VCaP (cell line): ENCODE measurements around the gene DHRS4L2.
"Not testable (repeated sequence)": the region's sequence is repeated elsewhere in the genome, so short reads cannot be mapped to it uniquely, and the experiment has no call there.

Experiments used
- H3K27ac ChIP-seq: fragments of 450-650 bp; 2 replicates; pipeline ENCODE4 v1.5.1; 2017
- TF ChIP-seq, protein P1 (sequence below): fragments of 450-650 bp; conservative IDR thresholded peaks from 2 replicates; pipeline ENCODE4 v1.5.1; 2017; ENCODE audit warnings: mild to moderate bottlenecking, moderate library complexity

The DHRS4L2 gene

DNA sequence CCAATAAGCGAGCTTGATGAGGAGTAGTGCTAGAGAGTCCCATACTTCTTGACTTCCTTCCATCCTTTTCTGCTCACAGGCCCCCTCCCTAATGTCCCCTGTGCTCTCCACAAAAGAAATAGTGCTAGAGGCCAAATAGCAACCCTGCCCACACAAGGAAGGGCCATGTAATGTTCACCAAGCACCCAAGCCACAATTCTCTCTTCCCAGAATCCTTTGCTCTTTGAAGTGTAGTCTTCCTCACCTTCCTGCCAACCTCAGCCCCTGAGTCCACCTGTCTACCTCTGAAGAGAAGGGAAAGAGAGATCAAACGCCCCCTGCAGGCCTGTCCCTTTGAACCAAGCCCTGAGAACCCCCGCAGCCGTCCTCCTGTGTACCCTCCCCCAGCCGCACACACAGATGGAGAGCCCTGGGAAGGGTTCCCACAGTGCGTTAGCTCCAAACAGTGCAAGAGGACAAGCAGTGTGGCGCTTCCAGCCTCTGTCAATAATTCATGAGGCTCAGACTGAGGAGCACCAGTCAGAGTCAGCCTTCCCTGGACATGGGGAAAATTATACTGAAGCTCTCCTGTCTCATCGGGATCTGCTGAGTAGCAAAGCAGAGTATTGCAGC is 37.0 kb upstream of the DHRS4L2 start:
- no peak overlapping the region for H3K27ac ChIP-seq
- TF ChIP-seq, protein P1, sequence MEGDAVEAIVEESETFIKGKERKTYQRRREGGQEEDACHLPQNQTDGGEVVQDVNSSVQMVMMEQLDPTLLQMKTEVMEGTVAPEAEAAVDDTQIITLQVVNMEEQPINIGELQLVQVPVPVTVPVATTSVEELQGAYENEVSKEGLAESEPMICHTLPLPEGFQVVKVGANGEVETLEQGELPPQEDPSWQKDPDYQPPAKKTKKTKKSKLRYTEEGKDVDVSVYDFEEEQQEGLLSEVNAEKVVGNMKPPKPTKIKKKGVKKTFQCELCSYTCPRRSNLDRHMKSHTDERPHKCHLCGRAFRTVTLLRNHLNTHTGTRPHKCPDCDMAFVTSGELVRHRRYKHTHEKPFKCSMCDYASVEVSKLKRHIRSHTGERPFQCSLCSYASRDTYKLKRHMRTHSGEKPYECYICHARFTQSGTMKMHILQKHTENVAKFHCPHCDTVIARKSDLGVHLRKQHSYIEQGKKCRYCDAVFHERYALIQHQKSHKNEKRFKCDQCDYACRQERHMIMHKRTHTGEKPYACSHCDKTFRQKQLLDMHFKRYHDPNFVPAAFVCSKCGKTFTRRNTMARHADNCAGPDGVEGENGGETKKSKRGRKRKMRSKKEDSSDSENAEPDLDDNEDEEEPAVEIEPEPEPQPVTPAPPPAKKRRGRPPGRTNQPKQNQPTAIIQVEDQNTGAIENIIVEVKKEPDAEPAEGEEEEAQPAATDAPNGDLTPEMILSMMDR, result no peak

DNA sequence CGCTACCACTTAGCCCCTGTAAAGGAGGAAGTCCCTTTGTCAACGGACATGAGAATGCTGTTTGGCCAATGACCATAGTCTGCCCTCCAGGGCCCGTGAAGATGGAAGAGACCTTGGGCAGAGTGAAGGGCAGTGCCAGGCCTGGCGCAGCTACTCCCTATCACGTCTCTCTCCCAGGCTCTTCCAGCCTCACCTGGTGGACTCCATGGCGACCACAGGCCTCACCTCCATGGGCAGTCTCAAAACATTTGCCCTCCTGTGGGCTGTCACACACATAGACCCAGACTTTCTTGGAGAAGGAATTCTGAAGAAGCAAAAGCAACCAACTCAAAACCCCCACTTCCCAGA is 35.6 kb upstream of the DHRS4L2 start:
- H3K27ac ChIP-seq, result peak overlapping the region; percentile 83

DNA sequence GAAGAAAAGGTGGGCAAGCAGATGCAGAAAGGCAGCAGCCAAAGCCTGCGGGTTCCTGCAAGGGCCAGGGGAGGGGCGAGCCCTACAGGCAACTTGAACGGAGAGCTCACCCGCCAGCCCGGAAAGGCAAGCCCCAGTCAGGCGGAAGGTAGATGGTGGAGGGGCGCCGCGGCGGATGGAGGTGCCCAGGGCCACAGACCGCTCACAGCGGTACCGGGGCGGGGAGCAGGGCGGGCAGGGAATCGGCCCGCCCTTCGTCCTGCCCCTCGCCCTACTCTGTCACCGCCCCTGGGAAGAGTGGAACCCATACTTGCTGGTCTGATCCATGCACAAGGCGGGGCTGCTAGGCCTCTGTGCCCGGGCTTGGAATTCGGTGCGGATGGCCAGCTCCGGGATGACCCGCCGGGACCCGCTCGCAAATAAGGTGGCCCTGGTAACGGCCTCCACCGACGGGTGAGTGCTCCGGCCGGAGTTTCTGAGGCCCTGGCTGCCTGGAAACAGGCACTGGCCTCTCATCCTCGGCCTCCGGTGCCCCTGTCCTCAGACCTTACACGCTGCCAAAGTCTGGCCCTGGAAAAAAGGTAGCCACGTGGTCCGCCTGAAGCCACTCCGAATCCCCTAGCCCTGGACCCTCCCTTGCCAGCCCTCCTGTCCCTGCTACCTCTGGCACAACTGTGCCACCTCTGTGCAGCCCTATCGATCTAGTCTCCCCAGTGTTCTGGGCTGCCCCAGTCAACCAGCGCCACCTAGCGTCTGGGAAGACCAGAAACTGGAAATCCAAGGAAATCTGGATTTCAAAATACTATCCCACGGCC is 35.1 kb upstream of the DHRS4L2 start, which contains the start of gene DHRS4:
Gene DHRS4, plus strand, starts transcription at position 307 of the 815 bp plus-strand sequence. Its CDS starts 19 bp downstream, at position 326.
- H3K27ac ChIP-seq, result peak within 1 kb of the TSS; percentile 83
- TF ChIP-seq, protein P1, result peak; percentile 85

DNA sequence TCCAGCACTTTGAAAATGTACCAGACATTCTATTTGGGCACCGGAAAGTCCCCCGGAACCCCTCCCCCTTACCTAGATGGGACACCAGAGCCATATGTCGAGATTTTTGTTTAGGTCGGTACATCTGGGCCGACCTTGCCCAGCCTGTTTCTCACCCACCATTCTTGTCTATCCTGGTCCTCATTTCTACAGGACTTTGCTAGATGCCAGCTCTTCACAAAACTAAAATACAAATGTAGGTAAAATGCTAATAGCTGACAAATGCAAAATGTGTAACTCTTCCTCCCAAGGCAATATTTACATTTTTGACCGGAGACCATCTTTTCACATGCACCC is 34.5 kb upstream of the DHRS4L2 start:
- TF ChIP-seq, protein P1, result peak; percentile 55
- H3K27ac ChIP-seq, result peak overlapping the region; percentile 83

DNA sequence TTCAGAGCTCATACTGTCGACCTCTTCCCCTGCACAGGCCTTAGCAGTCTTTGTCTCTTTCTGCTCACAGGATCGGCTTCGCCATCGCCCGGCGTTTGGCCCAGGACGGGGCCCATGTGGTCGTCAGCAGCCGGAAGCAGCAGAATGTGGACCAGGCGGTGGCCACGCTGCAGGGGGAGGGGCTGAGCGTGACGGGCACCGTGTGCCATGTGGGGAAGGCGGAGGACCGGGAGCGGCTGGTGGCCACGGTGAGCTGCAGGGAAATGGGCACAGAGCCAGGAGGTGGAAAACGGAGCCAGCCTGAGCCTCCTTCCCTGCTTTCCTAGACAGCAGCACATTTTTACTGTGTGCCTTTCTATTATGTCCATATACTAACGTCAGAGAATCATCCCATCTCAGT is 33.8 kb upstream of the DHRS4L2 start:
- peak overlapping the region; percentile 83 for H3K27ac ChIP-seq

DNA sequence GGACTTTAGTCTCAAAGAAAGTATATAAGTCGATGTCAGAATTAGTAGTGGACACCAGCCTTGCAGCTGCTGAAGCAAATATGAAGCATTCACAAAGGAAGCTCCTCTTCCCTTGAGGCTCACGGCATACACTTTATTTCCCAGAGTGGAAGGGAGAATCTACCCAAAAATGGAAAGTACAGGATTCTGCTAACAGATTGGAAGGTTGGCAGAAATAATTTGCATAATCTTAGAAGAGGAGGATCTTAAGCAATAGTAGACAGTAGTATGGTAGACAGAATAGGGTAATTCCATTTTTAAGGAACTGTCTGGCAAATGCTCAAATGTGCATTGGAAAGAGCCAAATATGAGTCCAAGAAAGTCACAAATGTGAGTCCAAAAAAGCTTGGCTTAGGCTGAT is 32.9 kb upstream of the DHRS4L2 start:
- peak overlapping the region; percentile 41 for H3K27ac ChIP-seq

DNA sequence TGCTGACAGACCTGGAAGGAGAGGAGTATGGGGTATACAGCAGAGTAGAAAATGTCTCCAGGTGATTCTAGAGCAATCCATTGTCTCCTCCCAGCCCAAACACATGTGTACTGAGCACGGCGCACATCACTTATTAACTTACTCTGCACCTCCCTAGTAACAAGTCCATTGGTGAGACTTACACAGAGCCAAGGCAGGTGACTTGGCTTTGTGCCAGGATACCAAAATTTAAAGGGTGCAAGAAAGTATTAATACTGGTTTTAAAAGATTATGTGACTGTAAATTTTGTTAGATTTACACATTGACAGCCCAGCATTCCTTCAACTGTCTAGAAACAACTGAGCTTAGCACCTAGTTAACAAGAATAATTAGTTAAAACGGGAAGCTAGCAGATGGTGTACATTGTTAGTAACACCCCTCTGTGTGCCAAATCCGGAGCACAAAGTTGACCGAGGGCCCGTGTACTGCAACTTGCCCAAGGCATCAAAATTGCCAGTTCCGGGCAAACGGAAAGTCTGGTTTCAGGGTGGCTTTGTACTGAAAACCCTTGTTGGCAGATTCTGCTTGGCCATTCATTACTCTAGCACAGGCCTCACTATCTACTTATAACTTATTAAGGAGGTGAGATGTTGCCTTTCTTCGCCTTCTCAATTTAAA is 30.7 kb upstream of the DHRS4L2 start:
- not testable (repeated sequence) for H3K27ac ChIP-seq

DNA sequence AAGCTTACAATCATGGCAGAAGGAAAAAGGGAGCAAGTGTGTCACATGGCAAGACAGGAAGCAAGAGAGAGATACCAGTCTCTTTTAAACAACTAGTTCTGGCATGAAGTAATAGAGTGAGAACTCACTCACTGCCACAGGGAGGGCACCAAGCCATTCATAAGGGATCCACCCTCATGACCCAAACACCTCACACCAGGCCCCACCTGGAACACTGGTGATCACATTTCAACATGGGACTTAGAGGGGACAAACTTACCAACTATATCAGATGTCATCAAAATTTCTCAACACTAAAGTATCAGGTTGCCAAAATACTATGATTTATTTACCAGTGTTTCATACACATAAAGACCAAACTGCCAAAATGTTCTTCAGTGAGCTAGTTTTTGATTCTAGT is 27.8 kb upstream of the DHRS4L2 start:
- H3K27ac ChIP-seq, result not testable (repeated sequence)

DNA sequence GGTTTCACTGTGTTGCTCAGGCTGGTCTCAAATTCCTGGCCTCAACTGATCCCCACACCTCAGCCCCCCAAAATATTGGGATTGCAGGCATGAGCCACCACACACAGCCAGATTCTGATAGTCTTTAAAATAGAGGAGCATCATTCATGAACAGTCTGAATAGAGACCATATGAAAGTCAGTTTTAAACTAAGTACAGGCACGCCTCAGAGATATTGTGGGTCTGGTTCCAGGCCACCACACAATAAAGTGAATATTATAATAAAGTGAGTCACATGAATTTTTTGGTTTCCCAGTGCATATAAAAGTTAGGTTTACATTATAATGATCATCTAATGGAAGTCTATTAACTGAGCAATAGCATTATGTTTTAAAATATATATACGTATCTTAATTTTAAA is 27.0 kb upstream of the DHRS4L2 start:
- H3K27ac ChIP-seq, result not testable (repeated sequence)

DNA sequence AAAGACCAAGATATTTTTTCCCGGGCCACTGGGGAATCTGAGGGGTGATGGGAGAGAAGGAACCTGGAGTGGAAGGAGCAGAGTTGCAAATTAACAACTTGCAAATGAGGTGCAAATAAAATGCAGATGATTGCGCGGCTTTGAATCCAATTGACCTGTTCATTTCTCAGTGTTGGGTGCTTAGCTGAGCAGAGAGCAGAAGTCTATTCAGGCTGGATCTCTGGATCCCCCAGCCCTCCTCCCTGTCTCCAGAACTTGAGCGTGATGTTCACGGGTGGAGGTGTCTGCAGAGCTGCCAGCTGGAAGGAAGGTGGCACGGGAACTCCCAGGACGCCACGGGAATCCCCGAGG is 19.6 kb upstream of the DHRS4L2 start:
- H3K27ac ChIP-seq, result not testable (repeated sequence)

DNA sequence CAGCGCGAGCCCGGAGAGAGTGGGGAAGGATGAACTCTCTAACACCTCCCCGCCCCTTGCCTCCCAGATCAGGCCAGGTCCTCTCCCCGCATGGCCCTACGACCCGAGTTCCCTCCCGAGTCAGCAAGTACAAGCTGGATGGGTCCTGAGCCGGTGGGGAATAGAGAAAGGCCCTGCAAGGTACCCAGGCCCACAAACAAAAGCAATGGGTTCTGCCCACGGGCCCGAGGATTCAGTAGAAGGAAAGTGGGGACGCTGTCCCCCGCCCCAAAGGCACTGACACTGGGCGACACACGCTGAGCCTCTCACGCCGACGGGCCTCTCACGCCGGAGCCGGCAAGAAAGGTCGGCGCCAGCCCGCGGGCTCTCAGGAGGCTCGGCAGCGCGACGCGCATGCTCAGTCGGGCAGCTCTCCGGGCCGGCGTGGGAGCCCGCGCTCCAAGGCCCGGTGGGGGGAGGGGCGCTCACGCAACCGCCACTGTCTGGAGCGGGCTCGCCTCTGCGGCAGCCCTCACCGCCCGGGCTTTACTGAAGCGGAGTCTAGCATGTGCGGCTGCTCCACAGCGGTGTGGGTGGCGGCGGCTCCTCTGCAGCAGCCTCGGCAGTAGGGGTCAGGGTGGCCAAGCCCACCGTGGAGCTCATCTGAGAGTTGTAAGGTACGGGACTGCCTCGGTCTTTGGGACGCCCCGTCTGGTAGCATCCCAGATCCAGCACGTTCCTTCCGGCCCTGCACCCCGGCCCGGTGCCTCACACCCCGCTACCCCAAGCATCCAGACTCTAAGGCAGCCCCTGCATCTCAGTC is 19.0 kb upstream of the DHRS4L2 start:
- H3K27ac ChIP-seq, result not testable (repeated sequence)

DNA sequence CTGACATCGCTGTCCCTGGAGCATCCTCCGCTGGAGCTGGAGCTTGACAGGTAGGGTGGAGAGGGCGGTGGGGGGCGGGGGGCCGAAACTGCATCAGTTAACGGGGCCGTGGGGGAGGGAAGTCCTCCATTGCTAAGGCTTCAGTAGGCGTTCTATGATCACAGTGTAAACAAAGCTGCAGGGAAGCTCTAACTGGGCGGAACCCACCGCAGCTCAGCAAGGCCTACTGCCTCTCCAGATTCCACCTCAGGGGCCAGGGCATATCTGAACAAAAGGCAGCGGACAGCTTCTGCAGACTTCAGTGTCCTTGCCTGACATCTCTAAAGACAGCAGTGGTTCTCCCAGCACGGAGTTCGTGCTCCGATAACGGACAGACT is 18.5 kb upstream of the DHRS4L2 start:
- not testable (repeated sequence) for H3K27ac ChIP-seq

DNA sequence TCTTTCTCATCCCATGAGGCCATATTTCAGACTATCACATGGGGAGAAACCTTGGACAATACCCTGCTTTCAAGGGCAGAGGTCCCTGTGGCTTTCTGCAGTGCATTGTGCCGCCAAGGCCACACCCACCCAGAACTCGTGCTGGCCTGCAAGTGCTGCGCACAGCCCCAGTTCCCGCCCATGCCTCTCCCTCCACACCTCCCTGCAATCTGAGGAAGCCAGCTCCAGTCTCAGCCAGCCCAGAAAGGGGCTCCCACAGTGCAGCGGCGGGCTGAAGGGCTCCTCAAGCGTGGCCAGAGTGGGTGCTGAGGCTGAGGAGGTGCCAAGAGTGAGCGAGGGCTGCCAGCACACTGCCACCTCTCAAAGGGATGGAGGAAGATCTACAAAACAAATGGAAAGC is 15.6 kb upstream of the DHRS4L2 start:
- not testable (repeated sequence) for H3K27ac ChIP-seq

DNA sequence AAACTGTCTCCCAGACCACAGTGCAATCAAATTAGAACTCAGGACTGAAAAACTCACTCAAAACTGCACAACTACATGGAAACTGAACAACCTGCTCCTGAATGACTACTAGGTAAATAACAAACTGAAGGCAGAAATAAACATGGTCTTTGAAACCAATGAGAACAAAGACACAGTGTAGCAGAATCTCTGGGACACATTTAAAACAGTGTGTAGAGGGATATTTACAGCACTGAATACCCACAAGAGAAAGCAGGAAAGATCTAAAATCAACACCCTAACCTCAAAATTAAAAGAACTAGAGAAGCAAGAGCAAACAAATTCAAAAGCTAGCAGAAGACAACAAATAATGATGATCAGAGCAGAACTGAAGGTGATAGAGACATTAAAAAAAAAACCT is 14.7 kb upstream of the DHRS4L2 start:
- not testable (repeated sequence) for H3K27ac ChIP-seq
